Stimulated activated CD4-positive, alpha-beta T cell treated with anti-CD3 and anti-CD28 coated beads, Interleukin-15, amount 100 ng/mL, for 24 hours (primary cell): ENCODE results near the gene FBXW9.
"Not testable (repeated sequence)": the region's sequence is repeated elsewhere in the genome, so short reads cannot be mapped to it uniquely, and the experiment has no call there.

Experiments used
- DNase-seq: peaks from one replicate; pipeline ENCODE4 v3.0.0-alpha.2; 2020

Gene FBXW9

DNA sequence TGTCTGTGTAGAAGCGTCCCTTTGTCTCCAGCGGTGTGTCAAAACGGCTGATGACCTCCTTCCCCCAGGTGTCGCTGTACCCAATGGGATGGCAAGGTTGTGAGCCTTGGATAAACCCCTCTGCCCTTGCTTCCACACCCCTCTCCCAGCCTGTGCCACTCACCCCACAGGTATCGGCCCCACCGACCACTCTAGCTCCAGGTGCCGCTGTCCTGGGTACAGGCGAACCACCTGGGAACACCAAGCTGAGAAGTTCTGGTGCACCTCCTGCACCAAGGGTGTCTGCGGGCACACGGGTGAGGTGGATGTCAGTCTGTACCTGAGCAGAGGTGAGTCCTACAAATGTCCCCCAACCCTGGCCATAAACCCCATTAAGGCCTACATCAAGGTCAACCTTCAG lies 46.5 kb downstream of the FBXW9 start:
- no peak for DNase-seq

DNA sequence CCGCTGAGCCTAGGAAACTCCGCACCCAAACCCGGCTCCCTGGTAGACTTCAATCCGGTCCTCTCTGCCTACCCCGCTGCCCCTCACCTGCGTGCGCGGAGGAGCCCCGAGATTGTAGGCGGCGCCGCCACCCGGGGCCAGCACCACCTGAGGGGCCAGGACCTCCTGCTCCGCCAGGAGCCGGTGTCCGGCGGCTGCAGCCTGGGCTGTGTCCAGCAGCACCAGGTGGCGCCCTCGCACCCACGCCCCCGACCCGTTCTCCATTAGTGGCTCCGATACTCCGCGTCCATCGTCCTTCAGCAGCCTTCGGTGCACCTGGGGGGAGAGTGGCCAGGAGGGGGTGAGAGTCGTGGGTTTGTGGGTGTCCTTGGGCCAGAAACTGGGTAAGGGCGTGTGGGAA lies 48.3 kb downstream of the FBXW9 start:
- no peak for DNase-seq

DNA sequence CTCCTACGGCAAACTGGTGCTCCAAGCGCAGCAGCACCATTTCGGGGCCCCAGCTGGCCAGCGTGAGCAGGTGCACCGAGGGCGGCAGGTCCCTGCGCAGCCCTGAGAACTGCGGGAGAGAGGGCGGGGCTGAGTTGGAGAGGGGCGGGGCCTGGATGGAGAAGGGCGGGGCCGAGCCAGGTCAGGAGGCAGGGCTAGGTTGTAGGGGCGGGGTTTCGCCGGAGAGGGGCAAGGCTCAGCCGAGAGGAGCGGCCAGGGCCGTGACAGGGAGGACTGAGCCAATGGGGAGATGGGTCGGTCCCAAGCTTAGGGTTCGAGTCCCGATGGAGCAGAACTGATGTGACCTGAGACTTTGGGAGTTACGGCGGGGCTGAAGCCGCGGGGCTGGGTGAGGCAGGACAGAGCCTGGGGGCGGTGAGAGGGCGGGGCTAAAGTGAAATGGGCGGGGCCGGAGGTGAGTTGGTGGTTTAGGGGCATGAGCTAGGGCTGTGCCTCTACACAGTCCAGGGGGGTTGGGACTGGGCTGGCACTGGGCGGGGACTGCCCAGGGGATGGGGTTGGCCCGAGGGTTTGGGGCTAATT lies 48.9 kb downstream of the FBXW9 start:
- DNase-seq, result peak; percentile 54

DNA sequence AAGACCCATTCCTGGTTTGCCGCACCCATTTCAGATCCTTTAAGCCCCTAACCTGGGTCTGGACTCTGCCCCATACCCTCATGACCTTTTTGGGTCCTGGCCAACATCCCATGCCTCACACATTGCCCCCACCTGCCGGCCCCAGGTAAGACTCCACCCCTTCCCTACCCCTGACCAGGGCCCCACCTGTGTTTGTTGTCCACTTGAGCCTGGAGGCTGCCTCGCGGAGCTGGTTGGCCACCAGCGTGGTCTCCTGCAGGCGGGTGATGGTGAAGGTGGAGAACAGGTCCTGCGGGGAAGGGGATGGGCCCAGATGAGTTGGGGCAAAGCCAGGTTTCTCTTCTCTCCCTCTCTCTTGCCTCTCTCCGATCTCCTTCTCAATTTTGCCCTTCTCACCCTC lies 49.4 kb downstream of the FBXW9 start:
- no peak for DNase-seq

DNA sequence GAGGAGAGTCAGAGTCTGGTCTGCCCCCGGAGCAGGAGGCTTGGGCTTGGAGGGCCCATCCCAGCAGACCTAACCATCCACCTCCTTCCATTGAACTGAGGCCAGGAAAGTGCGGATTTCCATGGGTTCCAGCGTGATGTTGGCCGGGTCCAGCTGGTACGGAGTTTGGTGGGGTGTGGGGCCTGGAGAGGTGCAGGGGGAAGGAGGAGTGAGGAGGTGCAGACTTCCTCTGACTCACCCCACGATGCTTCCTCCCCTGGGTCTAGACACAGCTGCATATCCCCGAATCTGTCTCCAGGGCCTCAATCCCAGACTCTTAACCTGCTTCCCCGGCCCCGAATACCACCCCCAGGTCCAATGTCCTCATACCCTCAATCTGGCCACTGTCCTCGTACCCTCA lies 49.9 kb downstream of the FBXW9 start:
- DNase-seq, result no peak

DNA sequence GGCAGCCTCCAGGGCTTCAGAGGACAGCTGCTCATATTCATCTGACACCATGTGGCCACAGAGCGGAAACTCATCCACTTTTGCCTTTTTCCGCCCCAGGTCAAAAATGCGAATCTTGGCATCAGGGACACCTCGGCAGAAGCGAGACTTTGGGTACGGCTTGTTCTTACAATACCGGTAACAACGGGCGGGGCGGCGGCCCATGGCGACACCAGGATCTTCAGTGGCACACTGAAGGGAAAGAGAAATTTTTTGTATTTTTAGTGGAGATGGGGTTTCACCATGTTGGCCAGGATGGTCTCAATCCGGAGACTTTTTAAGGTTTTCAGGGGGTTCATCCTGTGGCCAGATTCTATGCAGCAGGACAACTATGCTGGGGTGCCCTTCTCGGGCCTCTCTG lies 52.7 kb downstream of the FBXW9 start:
- DNase-seq, result not testable (repeated sequence)

DNA sequence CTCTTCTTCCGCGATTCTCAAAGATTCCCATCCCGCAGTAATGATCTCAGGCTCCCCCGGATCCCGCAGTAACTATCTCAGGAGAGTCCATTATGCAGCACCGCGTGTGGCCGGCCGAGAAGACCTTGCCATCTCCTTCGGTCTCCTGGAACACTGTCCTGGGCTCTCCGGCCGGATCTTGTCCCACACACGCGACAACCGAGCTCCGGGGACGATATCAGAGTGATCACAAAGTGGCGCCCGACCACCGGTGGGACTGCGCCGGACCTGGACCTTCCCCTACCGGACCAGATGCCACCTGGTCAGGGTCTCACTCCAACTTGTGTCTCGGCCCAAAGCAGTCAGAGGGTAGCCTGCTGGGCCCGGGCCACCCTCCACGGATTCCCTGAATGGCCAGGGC lies 53.9 kb downstream of the FBXW9 start:
- no peak for DNase-seq

DNA sequence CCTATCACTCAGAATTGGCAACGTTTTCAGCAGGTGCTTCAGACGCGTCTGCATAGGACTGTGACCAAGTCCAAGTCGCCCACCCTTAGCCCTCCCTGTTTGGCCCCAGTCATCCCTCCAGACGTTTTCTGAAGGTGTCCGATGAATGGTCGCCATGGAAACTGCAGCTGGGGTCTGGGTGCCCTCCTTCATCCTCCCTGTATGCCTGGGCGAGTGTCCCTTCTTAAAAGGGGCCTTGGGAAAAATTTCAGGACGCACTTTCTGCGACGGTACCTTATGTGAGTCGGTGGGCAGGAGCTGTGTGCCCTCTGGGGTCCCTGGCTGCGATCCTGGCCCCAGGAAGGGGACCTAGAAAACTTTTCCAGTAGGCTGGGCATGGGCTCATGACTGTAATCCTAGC lies 55.0 kb downstream of the FBXW9 start:
- DNase-seq, result no peak

DNA sequence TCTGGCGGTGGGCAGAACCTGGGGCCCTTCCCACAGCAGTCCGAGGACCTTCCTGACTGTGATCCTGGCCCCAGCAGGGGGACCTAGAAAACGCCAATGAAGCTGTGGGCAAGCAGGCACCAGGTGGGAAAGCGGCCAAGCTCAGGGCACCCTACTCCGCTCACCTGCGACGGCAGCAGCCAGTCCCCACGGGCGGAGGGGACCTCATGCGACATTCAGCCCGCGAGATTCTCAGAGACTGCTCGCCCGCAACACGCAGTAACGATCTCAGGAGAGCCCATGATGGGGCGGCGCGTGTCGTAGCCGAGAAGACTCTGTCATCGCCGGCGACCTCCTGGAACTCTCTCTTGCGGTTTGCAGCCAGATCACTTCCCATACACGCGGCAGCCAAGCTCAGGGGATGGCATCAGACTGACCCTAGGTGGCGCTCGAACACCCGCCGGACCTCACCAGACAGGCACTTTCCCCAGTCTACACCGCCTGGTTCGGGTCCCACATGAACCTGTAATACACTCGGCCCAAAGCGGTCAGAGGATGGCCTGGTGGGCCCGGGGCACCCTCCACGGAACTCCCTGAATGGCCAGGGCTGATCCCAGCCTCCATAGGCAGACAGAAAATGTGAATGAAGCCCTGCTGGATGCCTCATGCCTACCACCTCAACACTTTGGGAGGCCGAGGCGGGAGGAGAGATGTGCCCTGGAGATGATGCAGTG lies 56.4 kb downstream of the FBXW9 start:
- DNase-seq, result peak; percentile 94
